A549 (cell line): ENCODE measurements around the gene FABP2. TPM values are rescaled to one million over a fixed set of nuclear protein-coding genes. Genes with fewer than 3 reads are reported as not detected.

Source experiments
- ATAC-seq, 2 experiments: fragments of 200-7000 bp in 1 of 2; fragments of >200 bp in 1 of 2; cut with Nextera tagmentation in 1 of 2; cut with Tn5 transposase in 1 of 2; 3 replicates each; pipeline versions ENCODE4 v1.8.0 to v1.9.1; 2018 to 2020; ENCODE audit warnings: mild to moderate bottlenecking in 1 of 2, moderate library complexity in 1 of 2
- CTCF ChIA-PET: fragments of 300-600 bp; sonication (Branson Sonifier 250); formaldehyde crosslinking; extraction: SDS; loops from one replicate; lab custom pipeline; 2021; ENCODE audit warnings: antibody characterized with exemption, inconsistent platforms; lab: Yijun Ruan, JAX
- POLR2A ChIA-PET: fragments of 350-600 bp; formaldehyde crosslinking; extraction: SDS; loops from one replicate; lab custom pipeline; 2021; ENCODE audit warnings: antibody characterized with exemption, inconsistent platforms; lab: Yijun Ruan, JAX
- DNase-seq, 2 experiments: peaks; one replicate each; pipeline versions ENCODE4 v3.0.0 to v3.0.0-alpha.2; 2011 to 2016; ENCODE audit warnings: low read depth in 1 of 2, low spot score in 1 of 2
- FAIRE-seq: peaks from 2 replicates; lab custom pipeline; 2011; peaks lifted over from hg19 to GRCh38; lab: Jason Lieb, UNC
- H3K27ac ChIP-seq, 2 experiments: fragments of >200 bp; sonication (Bioruptor Twin); formaldehyde crosslinking; 3 replicates each; pipeline ENCODE4 v1.5.1; 2016 to 2017
- H3K4me1 ChIP-seq: fragments of >200 bp; sonication (Bioruptor Twin); formaldehyde crosslinking; 3 replicates; pipeline ENCODE4 v1.6.1; 2016
- H3K4me2 ChIP-seq: fragments of >200 bp; sonication (Bioruptor Twin); formaldehyde crosslinking; 3 replicates; pipeline ENCODE4 v1.6.1; 2016
- H3K4me3 ChIP-seq: fragments of >200 bp; sonication (Bioruptor Twin); formaldehyde crosslinking; 3 replicates; pipeline ENCODE4 v1.5.1; 2016
- H3K9me3 ChIP-seq: fragments of >200 bp; sonication (Bioruptor Twin); formaldehyde crosslinking; 3 replicates; pipeline ENCODE4 v1.6.1; 2016
- CBX2 ChIP-seq: fragments of 200-600 bp; sonication (generic); IDR thresholded peaks from 2 replicates; pipeline ENCODE4 v1.6.1; 2016; ENCODE audit warnings: low read depth, mild to moderate bottlenecking, borderline replicate concordance
- CHD2 ChIP-seq: fragments of 150-350 bp; IDR thresholded peaks from 2 replicates; pipeline ENCODE4 v1.6.1; 2014; ENCODE audit warnings: low read length; ENCODE audit not compliant: partially characterized antibody
- EHMT2 ChIP-seq: fragments of 200-600 bp; sonication (generic); IDR thresholded peaks from 2 replicates; pipeline ENCODE4 v1.6.1; 2016; ENCODE audit warnings: antibody characterized with exemption, low read depth, mild to moderate bottlenecking, moderate library complexity
- EP300 ChIP-seq, 2 experiments: fragments of >200 bp; sonication (Bioruptor Twin); formaldehyde crosslinking; IDR thresholded peaks; 2 replicates in 1 of 2; 3 replicates in 1 of 2; pipeline ENCODE4 v1.6.1; 2016 to 2017
- HOXA7 ChIP-seq: fragments of 250-450 bp; sonication (Bioruptor Pico); IDR thresholded peaks from 2 replicates; pipeline ENCODE4 v1.5.0; 2020; ENCODE audit warnings: mild to moderate bottlenecking, moderate library complexity
- KDM1A ChIP-seq: fragments of 200-600 bp; sonication (generic); IDR thresholded peaks from 2 replicates; pipeline ENCODE4 v1.6.1; 2016; ENCODE audit warnings: low read depth, mild to moderate bottlenecking
- MAZ ChIP-seq: fragments of 150-350 bp; IDR thresholded peaks from 2 replicates; pipeline ENCODE4 v1.6.1; 2014; ENCODE audit warnings: antibody characterized with exemption, low read depth, low read length, borderline replicate concordance
- NFE2L2 ChIP-seq: fragments of 150-350 bp; conservative IDR thresholded peaks from 2 replicates; pipeline ENCODE4 v1.6.1; 2014; ENCODE audit warnings: low read length
- PHF8 ChIP-seq: fragments of 200-600 bp; sonication (generic); IDR thresholded peaks from 2 replicates; pipeline ENCODE4 v1.6.1; 2016; ENCODE audit warnings: low read depth, mild to moderate bottlenecking, antibody characterized with exemption, moderate library complexity, borderline replicate concordance
- POLR2A ChIP-seq: IDR thresholded peaks from 2 replicates; pipeline ENCODE4 v1.6.1; 2012; ENCODE audit warnings: mild to moderate bottlenecking, low read length
- RARB ChIP-seq: fragments of 250-450 bp; sonication (Bioruptor Pico); IDR thresholded peaks from 2 replicates; pipeline ENCODE4 v1.8.0; 2021; ENCODE audit warnings: mild to moderate bottlenecking, moderate library complexity
- TP53 ChIP-seq: fragments of 250-450 bp; sonication (Bioruptor Pico); IDR thresholded peaks from 2 replicates; pipeline ENCODE4 v1.5.0; 2021; ENCODE audit warnings: mild to moderate bottlenecking, moderate library complexity
- ZC3H11A ChIP-seq: fragments of 450-650 bp; IDR thresholded peaks from 2 replicates; pipeline ENCODE4 v1.6.1; 2014; ENCODE audit warnings: antibody characterized with exemption, mild to moderate bottlenecking
- ZSCAN20 ChIP-seq: fragments of 250-450 bp; sonication (Bioruptor Pico); IDR thresholded peaks from 2 replicates; pipeline ENCODE4 v1.8.0; 2022; ENCODE audit warnings: mild to moderate bottlenecking, moderate library complexity
- WGBS: methylation state at CpG from one replicate; pipeline ENCODE4 v1.1.6; 2017; ENCODE audit errors: missing lambda C conversion rate; 5-methylcytosine and 5-hydroxymethylcytosine counted together
- polyA plus RNA-seq, 4 experiments: library from polyadenylated mRNA; depleted of rRNA in 3 of 4; stranded (reverse); fragments of >200 nt; fragmentation: RNase III in 1 of 4; extraction: RNeasy Plus Mini Kit Qiagen cat#74134 plus additional on column Dnase treatment in 1 of 4; gene quantifications; 2 replicates in 3 of 4; 3 replicates in 1 of 4; pipeline ENCODE4 v1.2.3, GENCODE V29; 2011 to 2017
- small RNA-seq, 6 experiments: library from RNA; depleted of rRNA; stranded (forward); fragments of <200 nt; gene quantifications; one replicate each; pipeline ENCODE3, GENCODE V24; 2012
- TF ChIP-seq, protein P1 (sequence below): fragments of 150-350 bp; IDR thresholded peaks from 2 replicates; pipeline ENCODE4 v1.6.1; 2014; ENCODE audit warnings: low read depth, mild to moderate bottlenecking, low read length
- TF ChIP-seq, protein P2 (sequence below): IDR thresholded peaks from 2 replicates; pipeline ENCODE4 v1.6.1; 2012
- TF ChIP-seq, protein P3 (sequence below): fragments of >200 bp; sonication (Bioruptor Twin); formaldehyde crosslinking; IDR thresholded peaks from 3 replicates; pipeline ENCODE4 v1.5.1; 2016

FABP2 gene
- polyA plus RNA-seq, 2 of the 4 experiments (the other 2 are of a cell fraction): not detected

DNA sequence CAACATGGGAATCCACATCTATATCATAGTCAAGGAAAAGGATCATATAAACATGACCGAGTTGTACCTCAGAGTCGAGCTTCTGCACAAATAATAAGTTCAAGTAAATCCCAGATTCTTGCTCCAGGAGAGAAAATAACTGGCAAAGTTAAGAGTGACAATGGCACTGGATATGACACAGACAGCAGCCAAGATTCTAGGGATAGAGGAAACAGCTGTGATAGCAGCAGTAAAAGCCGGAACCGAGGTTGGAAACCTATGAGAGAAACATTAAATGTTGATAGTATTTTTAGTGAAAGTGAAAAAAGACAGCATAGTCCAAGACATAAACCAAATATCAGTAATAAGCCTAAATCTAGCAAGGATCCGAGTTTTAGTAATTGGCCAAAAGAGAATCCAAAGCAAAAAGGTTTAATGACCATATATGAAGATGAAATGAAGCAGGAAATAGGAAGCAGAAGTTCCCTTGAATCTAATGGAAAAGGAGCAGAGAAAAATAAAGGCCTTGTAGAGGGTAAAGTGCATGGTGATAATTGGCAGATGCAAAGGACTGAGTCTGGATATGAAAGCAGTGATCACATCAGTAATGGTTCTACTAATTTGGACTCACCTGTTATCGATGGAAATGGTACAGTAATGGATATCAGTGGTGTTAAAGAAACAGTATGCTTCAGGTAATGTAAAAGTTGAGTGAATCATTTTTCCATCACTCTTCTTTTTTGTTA is 50.4 kb downstream of the FABP2 start:
- H3K27ac ChIP-seq: no peak overlapping the region
- ChIA-PET POLR2A (interaction anchor here (0.6 kb wide), 1 partner anchor 59 kb away, joined by 3 read pairs; no protein-coding TSS in a partner anchor), CTCF (interaction anchor here (0.9 kb wide), 1 partner anchor 18 kb away, joined by 3 read pairs; no protein-coding TSS in a partner anchor)
- 88% methylated on average over 6 of the region's 6 CpGs for WGBS
- H3K9me3 ChIP-seq: no peaks in the 10 kb centered on the region
- peaks cover 6% of the 10 kb centered on the region; the same call in 2 of the 3 replicates for H3K4me1 ChIP-seq
- H3K4me2 ChIP-seq: no peak overlapping the region
- DNase-seq (no peak), ATAC-seq (no peak), FAIRE-seq (no peak)
- H3K4me3 ChIP-seq: no peak overlapping the region
- TF ChIP-seq, protein P1, sequence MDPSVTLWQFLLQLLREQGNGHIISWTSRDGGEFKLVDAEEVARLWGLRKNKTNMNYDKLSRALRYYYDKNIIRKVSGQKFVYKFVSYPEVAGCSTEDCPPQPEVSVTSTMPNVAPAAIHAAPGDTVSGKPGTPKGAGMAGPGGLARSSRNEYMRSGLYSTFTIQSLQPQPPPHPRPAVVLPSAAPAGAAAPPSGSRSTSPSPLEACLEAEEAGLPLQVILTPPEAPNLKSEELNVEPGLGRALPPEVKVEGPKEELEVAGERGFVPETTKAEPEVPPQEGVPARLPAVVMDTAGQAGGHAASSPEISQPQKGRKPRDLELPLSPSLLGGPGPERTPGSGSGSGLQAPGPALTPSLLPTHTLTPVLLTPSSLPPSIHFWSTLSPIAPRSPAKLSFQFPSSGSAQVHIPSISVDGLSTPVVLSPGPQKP: no peak
- TF ChIP-seq ZSCAN20 (CRISPR knock-in tag) (no peak), MAZ (no peak), HOXA7 (CRISPR knock-in tag) (no peak), CBX2 (no peak), ZC3H11A (no peak), EP300 (IDR thresholded peaks at IDR 0.05) (no peak), NFE2L2 (no peak), CHD2 (no peak), EHMT2 (no peak), PHF8 (no peak), KDM1A (no peak)
- TF ChIP-seq, protein P2, sequence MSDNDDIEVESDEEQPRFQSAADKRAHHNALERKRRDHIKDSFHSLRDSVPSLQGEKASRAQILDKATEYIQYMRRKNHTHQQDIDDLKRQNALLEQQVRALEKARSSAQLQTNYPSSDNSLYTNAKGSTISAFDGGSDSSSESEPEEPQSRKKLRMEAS: no peak
- TF ChIP-seq, protein P3, sequence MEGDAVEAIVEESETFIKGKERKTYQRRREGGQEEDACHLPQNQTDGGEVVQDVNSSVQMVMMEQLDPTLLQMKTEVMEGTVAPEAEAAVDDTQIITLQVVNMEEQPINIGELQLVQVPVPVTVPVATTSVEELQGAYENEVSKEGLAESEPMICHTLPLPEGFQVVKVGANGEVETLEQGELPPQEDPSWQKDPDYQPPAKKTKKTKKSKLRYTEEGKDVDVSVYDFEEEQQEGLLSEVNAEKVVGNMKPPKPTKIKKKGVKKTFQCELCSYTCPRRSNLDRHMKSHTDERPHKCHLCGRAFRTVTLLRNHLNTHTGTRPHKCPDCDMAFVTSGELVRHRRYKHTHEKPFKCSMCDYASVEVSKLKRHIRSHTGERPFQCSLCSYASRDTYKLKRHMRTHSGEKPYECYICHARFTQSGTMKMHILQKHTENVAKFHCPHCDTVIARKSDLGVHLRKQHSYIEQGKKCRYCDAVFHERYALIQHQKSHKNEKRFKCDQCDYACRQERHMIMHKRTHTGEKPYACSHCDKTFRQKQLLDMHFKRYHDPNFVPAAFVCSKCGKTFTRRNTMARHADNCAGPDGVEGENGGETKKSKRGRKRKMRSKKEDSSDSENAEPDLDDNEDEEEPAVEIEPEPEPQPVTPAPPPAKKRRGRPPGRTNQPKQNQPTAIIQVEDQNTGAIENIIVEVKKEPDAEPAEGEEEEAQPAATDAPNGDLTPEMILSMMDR: no peak
- TF ChIP-seq, all 56 proteins: peak for 0

DNA sequence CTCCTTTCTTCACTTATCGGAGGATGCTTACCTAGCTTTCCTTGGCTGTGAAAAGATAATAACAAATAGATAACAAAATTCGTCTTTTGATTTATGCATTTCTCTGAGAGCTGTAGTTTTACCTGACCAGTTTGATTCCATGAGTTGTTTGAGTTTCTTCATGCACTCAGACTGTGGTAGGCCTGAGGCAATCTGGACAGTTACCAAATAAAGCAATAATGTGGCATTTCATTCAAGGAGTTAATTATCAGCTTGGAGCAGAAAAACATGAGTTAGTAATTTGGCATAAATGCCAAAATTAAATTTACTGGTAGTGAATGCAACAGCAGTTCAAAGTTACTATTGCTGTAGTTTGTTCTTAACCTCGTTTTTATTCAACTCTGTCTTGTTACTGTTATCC is 53.5 kb downstream of the FABP2 start:
- no peak for FAIRE-seq
- no peaks in the 10 kb centered on the region for H3K9me3 ChIP-seq

More for the DNA sequence above, 53.5 kb downstream of the FABP2 start:
- no peak overlapping the region for H3K4me3 ChIP-seq
- ATAC-seq: no peak
- peaks cover 6% of the 10 kb centered on the region; the same call in 2 of the 3 replicates for H3K4me1 ChIP-seq
- WGBS: 84% methylated on average over 3 of the region's 3 CpGs
- ChIA-PET CTCF (no interaction called here), POLR2A (no interaction called here)
- DNase-seq: no peak
- TF ChIP-seq RARB (CRISPR knock-in tag) (no peak), TP53 (CRISPR knock-in tag) (no peak), POLR2A (no peak)
- no peak overlapping the region for H3K27ac ChIP-seq
- H3K4me2 ChIP-seq: no peak overlapping the region

Small RNA genes within 50 kb of the gene (small RNA-seq; reads per million reads assigned to genes)
- gene RNU4-33P: 0 reads per million in 6 experiments

Other genes with a start within 250 kb of the FABP2 start
- not detected in 2 replicates for gene MYOZ2, start 186.3 kb downstream of the FABP2 start, polyA plus RNA-seq (2011; rRNA removed)
- not detected in 3 replicates for gene MYOZ2, start 186.3 kb downstream of the FABP2 start, polyA plus RNA-seq (2017; fragmentation: RNase III; extraction: RNeasy Plus Mini Kit Qiagen cat#74134 plus additional on column Dnase treatment)
- 37.3 and 50.7 TPM in 2 replicates for gene USP53, start 109.4 kb downstream of the FABP2 start, polyA plus RNA-seq (2011; rRNA removed)
- gene USP53, start 109.4 kb downstream of the FABP2 start, polyA plus RNA-seq (2017; fragmentation: RNase III; extraction: RNeasy Plus Mini Kit Qiagen cat#74134 plus additional on column Dnase treatment): 8.3 to 10.2 TPM (median 9.1 TPM) in 3 replicates